Measurements from ENCODE around the gene CACNA1H.

DNA sequence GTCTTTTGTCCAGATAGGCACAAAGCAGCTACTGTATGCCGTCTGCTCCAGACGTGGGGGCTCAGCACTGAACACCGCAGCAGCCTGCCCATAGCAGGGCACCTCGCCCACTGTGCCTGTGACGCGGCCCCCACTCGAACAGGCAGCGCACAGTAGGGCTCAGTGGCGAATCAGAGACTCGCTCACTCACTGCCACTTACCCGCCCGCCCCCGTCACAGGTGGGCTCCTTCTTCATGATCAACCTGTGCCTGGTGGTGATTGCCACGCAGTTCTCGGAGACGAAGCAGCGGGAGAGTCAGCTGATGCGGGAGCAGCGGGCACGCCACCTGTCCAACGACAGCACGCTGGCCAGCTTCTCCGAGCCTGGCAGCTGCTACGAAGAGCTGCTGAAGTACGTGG lies 48.5 kb downstream of the CACNA1H start:
- TF ChIP-seq, protein P1, sequence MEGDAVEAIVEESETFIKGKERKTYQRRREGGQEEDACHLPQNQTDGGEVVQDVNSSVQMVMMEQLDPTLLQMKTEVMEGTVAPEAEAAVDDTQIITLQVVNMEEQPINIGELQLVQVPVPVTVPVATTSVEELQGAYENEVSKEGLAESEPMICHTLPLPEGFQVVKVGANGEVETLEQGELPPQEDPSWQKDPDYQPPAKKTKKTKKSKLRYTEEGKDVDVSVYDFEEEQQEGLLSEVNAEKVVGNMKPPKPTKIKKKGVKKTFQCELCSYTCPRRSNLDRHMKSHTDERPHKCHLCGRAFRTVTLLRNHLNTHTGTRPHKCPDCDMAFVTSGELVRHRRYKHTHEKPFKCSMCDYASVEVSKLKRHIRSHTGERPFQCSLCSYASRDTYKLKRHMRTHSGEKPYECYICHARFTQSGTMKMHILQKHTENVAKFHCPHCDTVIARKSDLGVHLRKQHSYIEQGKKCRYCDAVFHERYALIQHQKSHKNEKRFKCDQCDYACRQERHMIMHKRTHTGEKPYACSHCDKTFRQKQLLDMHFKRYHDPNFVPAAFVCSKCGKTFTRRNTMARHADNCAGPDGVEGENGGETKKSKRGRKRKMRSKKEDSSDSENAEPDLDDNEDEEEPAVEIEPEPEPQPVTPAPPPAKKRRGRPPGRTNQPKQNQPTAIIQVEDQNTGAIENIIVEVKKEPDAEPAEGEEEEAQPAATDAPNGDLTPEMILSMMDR (IDR thresholded peaks at IDR 0.05), result no peak
- TF ChIP-seq POLR2A (IDR thresholded peaks at IDR 0.05), result no peak

Data from uterus (tissue), 2 donors.